Stimulated activated CD4-positive, alpha-beta T cell treated with anti-CD3 and anti-CD28 coated beads, Interleukin-1b, Interleukin-23, amount 100 ng/mL, for 1 hour (primary cell): ENCODE measurements around the gene MYEF2.

Experiments
- DNase-seq, 2 donors: peaks; one replicate each; pipeline ENCODE4 v3.0.0-alpha.2; 2020; ENCODE audit warnings: low read depth in 2 of 2

The MYEF2 gene

GRCh38 chr15:48144889-48145288, 33.2 kb downstream of the MYEF2 start:
- DNase-seq: no peak

GRCh38 chr15:48143856-48144255, 34.2 kb downstream of the MYEF2 start:
- DNase-seq: no peak

- DNase-seq: no peak
These were observed 45.2 kb downstream of the MYEF2 start for GRCh38 chr15:48132874-48133273.

GRCh38 chr15:48131324-48131723, 46.8 kb downstream of the MYEF2 start:
- DNase-seq: no peak

- DNase-seq: no peak
These were observed 51.3 kb downstream of the MYEF2 start for GRCh38 chr15:48126667-48127355.

- DNase-seq: no peak
These were observed 56.2 kb downstream of the MYEF2 start for GRCh38 chr15:48121849-48122248.

GRCh38 chr15:48120745-48121144, 57.4 kb downstream of the MYEF2 start, which contains the start of gene SLC24A5:
Gene SLC24A5, plus strand, starts transcription at chr15:48120990. Its CDS starts 55 bp downstream, at chr15:48121045.
- no peak for DNase-seq

GRCh38 chr15:48119277-48119676, 58.8 kb downstream of the MYEF2 start:
- DNase-seq: no peak

- no peak for DNase-seq
These were observed 65.9 kb downstream of the MYEF2 start for GRCh38 chr15:48112242-48112641.

- no peak for DNase-seq
These were observed 68.1 kb downstream of the MYEF2 start for GRCh38 chr15:48109856-48110531.

GRCh38 chr15:48109212-48109611, 68.9 kb downstream of the MYEF2 start:
- no peak for DNase-seq

GRCh38 chr15:48105936-48106335, 72.2 kb downstream of the MYEF2 start:
- no peak for DNase-seq

GRCh38 chr15:48103647-48104046, 74.4 kb downstream of the MYEF2 start:
- DNase-seq: no peak

- no peak for DNase-seq
These were observed 75.9 kb downstream of the MYEF2 start for GRCh38 chr15:48102167-48102566.

- DNase-seq: no peak
These were observed 76.6 kb downstream of the MYEF2 start for GRCh38 chr15:48101376-48101961.

GRCh38 chr15:48097264-48097663, 80.8 kb downstream of the MYEF2 start:
- no peak for DNase-seq

- no peak for DNase-seq
These were observed 81.3 kb downstream of the MYEF2 start for GRCh38 chr15:48096813-48097212.

- no peak for DNase-seq
These were observed 81.7 kb downstream of the MYEF2 start for GRCh38 chr15:48096355-48096786.

GRCh38 chr15:48091522-48091921, 86.6 kb downstream of the MYEF2 start:
- no peak for DNase-seq

GRCh38 chr15:48090666-48091065, 87.4 kb downstream of the MYEF2 start:
- no peak for DNase-seq

- no peak for DNase-seq
These were observed 88.0 kb downstream of the MYEF2 start for GRCh38 chr15:48090115-48090514.

GRCh38 chr15:48089702-48090101, 88.4 kb downstream of the MYEF2 start:
- DNase-seq: no peak

GRCh38 chr15:48087844-48088243, 90.3 kb downstream of the MYEF2 start:
- no peak for DNase-seq
